ENCODE data around the gene PPP6R1. TPM values are rescaled to one million over a fixed set of nuclear protein-coding genes. Genes with fewer than 3 reads are reported as not detected.

PPP6R1 gene
- total RNA-seq, 4 donors from 2014 or later, result 14.6 to 47.9 (median 39.6) TPM

DNA sequence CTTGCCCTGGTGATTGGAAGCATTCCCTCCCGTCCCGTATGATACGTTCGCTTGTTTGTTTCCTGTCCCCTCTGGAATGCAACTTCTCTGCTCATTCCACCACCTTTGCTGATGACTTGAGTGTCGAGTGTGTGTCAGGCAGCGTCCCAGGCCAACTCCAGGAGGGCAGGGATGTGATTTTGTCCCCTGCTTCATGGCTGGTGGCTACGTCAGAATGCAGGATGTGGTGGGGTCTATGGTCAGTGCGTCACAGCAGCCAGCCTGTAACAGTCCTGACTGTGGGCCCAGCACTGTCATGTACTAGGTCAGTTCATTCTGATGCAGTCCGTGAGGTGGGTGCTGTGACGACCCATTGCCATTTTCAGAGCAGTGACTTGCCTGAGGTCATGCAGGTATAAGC is 41.2 kb upstream of the PPP6R1 start:
- Histone ChIP-seq H3K27ac (no peak overlapping the region), H3K27me3 (no peaks in the 10 kb centered on the region), H3K9me3 (no peaks in the 10 kb centered on the region), H3K4me3 (no peak overlapping the region), H3K36me3 (no peaks in the 10 kb centered on the region), H3K4me1 (peaks cover 0 to 4% of the 10 kb centered on the region in 2 donors)
- in situ Hi-C loops (cut with MboI; ENCODE audit: low sequenced_read_pairs in 4 of 4) (loop anchor here in 1 of 4 donors (25.0 kb wide), 1 partner anchor 112 kb away; the partner anchor contains the start of gene UBE2S), intact Hi-C loops (cut with DNase I; ENCODE audit: low total_unique reads) (loop anchor here (2.0 kb wide), 2 partner anchors 39 to 85 kb away; partner anchors contain the start of genes KMT5C, RPL28 and TMEM238)
- DNase-seq, result no peak
- TF ChIP-seq POLR2A (IDR thresholded peaks at IDR 0.05), result no peak
- TF ChIP-seq, protein P1, sequence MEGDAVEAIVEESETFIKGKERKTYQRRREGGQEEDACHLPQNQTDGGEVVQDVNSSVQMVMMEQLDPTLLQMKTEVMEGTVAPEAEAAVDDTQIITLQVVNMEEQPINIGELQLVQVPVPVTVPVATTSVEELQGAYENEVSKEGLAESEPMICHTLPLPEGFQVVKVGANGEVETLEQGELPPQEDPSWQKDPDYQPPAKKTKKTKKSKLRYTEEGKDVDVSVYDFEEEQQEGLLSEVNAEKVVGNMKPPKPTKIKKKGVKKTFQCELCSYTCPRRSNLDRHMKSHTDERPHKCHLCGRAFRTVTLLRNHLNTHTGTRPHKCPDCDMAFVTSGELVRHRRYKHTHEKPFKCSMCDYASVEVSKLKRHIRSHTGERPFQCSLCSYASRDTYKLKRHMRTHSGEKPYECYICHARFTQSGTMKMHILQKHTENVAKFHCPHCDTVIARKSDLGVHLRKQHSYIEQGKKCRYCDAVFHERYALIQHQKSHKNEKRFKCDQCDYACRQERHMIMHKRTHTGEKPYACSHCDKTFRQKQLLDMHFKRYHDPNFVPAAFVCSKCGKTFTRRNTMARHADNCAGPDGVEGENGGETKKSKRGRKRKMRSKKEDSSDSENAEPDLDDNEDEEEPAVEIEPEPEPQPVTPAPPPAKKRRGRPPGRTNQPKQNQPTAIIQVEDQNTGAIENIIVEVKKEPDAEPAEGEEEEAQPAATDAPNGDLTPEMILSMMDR (IDR thresholded peaks at IDR 0.05 in 4 of 5, conservative IDR thresholded peaks at IDR 0.05 in 1 of 5), result no peak
- ATAC-seq, result no peak

DNA sequence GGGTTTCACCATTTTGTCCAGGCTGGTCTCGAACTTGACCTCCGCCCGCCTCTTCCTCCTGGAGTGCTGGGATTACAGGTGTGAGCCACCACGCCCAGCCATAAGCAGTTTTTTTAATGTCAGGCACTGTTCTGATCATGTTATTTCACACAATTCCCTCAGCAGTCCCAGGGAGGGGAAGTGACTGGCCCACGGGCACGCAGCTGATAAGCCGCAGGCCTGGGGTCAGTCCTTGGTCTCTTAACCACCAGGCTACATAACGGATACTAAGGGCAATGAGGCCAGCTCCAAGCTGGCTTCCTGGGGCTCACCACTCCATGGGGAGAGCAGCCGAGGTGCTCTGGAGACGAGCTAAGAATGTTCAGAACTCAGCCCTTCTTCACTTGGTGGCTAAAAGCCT is 38.5 kb upstream of the PPP6R1 start:
- intact Hi-C loops (cut with DNase I; ENCODE audit: low total_unique reads) (no loop called here), in situ Hi-C loops (cut with MboI; ENCODE audit: low sequenced_read_pairs in 4 of 4) (loop anchor here in 1 of 4 donors (25.0 kb wide), 1 partner anchor 115 kb away; the partner anchor contains the start of gene UBE2S)
- Histone ChIP-seq H3K4me1 (peaks cover 0 to 4% of the 10 kb centered on the region in 2 donors), H3K4me3 (no peak overlapping the region), H3K27ac (no peak overlapping the region), H3K9me3 (no peaks in the 10 kb centered on the region), H3K36me3 (no peaks in the 10 kb centered on the region), H3K27me3 (no peaks in the 10 kb centered on the region)
- TF ChIP-seq, protein P1 (IDR thresholded peaks at IDR 0.05 in 4 of 5, conservative IDR thresholded peaks at IDR 0.05 in 1 of 5), result no peak
- TF ChIP-seq POLR2A (IDR thresholded peaks at IDR 0.05), result no peak
- ATAC-seq, result no peak
- no peak for DNase-seq

DNA sequence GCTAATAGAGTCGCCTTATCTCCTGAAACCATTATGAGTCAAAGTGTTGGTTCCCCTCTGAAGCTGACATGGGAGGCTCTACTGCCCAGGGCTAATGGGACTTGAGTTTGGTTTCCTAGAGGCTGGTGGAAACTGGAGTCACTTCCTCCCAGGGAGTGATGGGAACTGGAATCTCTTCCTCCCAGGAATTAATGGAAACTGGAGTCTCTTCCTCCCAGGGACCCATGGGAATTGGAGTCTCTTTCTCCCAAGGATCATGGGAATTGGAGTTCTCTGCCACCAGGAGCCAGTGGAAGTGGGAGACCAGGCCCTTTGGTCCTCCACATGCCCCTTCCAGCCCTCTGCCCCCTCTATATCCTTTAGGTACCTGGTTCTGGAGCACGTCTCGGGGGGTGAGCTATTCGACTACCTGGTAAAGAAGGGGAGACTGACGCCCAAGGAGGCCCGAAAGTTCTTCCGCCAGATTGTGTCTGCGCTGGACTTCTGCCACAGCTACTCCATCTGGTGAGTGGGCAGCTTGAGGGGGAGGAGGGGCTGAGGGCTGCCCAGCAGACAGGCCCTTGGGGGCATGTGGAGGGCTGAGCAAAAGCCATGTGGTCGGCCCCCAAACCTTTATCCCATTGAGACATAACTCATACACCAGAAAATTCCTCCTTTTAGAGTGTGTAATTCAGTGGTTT is 30.4 kb upstream of the PPP6R1 start:
- Histone ChIP-seq H3K27ac (no peak overlapping the region), H3K4me3 (no peak overlapping the region), H3K9me3 (no peaks in the 10 kb centered on the region), H3K27me3 (no peaks in the 10 kb centered on the region), H3K4me1 (no peaks in the 10 kb centered on the region), H3K36me3 (no peaks in the 10 kb centered on the region)
- in situ Hi-C loops (cut with MboI; ENCODE audit: low sequenced_read_pairs in 4 of 4), result loop anchor here in 1 of 4 donors (25.0 kb wide), 1 partner anchor 123 kb away; the partner anchor contains the start of gene UBE2S
- intact Hi-C loops (cut with DNase I; ENCODE audit: low total_unique reads), result no loop called here
- ATAC-seq, result no peak
- TF ChIP-seq, protein P1 (IDR thresholded peaks at IDR 0.05 in 4 of 5, conservative IDR thresholded peaks at IDR 0.05 in 1 of 5), result no peak
- TF ChIP-seq POLR2A (IDR thresholded peaks at IDR 0.05), result no peak
- DNase-seq, result no peak

DNA sequence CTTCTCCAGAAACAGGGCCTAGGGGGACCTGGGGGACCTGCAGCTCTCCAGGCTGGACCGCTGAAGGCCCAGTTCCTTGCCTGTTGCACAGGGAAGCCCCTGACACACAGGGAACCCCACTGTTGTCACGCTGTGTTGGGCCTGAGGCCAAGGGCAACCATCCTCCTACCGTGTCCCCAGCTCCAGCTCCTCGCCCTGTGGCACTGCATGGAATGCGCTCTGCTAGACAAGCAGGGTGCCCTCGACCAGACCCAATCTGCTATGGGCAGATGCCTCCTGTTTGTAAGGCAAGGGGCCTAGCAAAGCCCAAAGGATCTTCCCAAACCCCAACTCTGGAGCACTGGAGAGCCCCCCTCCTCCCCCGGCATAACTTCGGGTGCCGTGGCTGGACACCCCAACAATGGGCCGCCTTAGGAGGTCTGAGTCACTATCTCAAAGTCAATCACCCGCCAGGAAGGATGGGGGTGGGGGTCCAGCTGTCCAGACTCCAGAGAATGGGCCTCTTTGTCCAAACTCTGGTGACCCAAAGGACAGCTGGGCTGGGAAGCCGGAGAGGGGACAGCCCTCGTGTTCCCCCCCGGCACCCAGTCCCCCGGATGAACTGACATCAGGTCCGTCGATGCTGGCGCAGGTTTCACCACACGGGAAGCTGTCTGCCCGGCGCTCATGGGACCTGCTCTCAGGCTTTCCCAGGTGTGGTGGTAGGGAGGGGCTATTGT is 28.7 kb upstream of the PPP6R1 start:
- ATAC-seq (no peak), DNase-seq (no peak)
- Histone ChIP-seq H3K27me3 (peaks cover 0 to 9% (median 0%) of the 10 kb centered on the region in 3 donors), H3K36me3 (no peaks in the 10 kb centered on the region), H3K4me3 (no peak overlapping the region), H3K4me1 (no peaks in the 10 kb centered on the region), H3K9me3 (no peaks in the 10 kb centered on the region), H3K27ac (no peak overlapping the region)
- in situ Hi-C loops (cut with MboI; ENCODE audit: low sequenced_read_pairs in 4 of 4) (loop anchor here in 1 of 4 donors (25.0 kb wide), 1 partner anchor 125 kb away; the partner anchor contains the start of gene UBE2S), intact Hi-C loops (cut with DNase I; ENCODE audit: low total_unique reads) (no loop called here)
- TF ChIP-seq, protein P1 (IDR thresholded peaks at IDR 0.05 in 4 of 5, conservative IDR thresholded peaks at IDR 0.05 in 1 of 5), result no peak
- no peak for TF ChIP-seq POLR2A (IDR thresholded peaks at IDR 0.05)

Measured in gastrocnemius medialis (tissue), 4 donors.